ENCODE results near the gene COL9A3. TPM values are rescaled to one million over a fixed set of nuclear protein-coding genes. Genes with fewer than 3 reads are reported as not detected.

The COL9A3 gene
- total RNA-seq, 1 experiment from 2014 or later: 136 TPM

GRCh38 chr20:62827311-62828038 lies 10.6 kb downstream of the COL9A3 start:
- H3K27me3 Mint-ChIP-seq (ENCODE audit: low read depth): no peaks in the 10 kb centered on the region
- H3K36me3 Mint-ChIP-seq: no peaks in the 10 kb centered on the region; the same call in 1 of the 2 replicates
- peaks cover 24% of the 10 kb centered on the region for H3K4me1 Mint-ChIP-seq
- H3K4me3 Mint-ChIP-seq: no peak overlapping the region
- ATAC-seq (no peak), DNase-seq (ENCODE audit: low spot score) (no peak)
- TF ChIP-seq ZNF416 (CRISPR knock-in tag; IDR thresholded peaks at IDR 0.05): no peak
- TF ChIP-seq NR3C1 (CRISPR knock-in tag; conservative IDR thresholded peaks at IDR 0.05; ENCODE audit: low read depth): no peak
- no peak for TF ChIP-seq RORB (CRISPR knock-in tag; IDR thresholded peaks at IDR 0.05)
- no peak for TF ChIP-seq TP53 (CRISPR knock-in tag; IDR thresholded peaks at IDR 0.05)
- TF ChIP-seq PREB (CRISPR knock-in tag; IDR thresholded peaks at IDR 0.05; ENCODE audit: borderline replicate concordance): no peak
- TF ChIP-seq RELA (CRISPR knock-in tag; IDR thresholded peaks at IDR 0.05; ENCODE audit: borderline replicate concordance): no peak
- TF ChIP-seq SMAD3 (CRISPR knock-in tag; IDR thresholded peaks at IDR 0.05; ENCODE audit: borderline replicate concordance): no peak
- no peak for TF ChIP-seq MLX (CRISPR knock-in tag; IDR thresholded peaks at IDR 0.05)
- TF ChIP-seq KAT7 (CRISPR knock-in tag; IDR thresholded peaks at IDR 0.05; ENCODE audit: borderline replicate concordance): no peak
- TF ChIP-seq FOXJ3 (CRISPR knock-in tag; IDR thresholded peaks at IDR 0.05; ENCODE audit: borderline replicate concordance): no peak
- TF ChIP-seq ZNF423 (CRISPR knock-in tag; IDR thresholded peaks at IDR 0.05): no peak
- TF ChIP-seq USF1 (CRISPR knock-in tag; IDR thresholded peaks at IDR 0.05): no peak
- no peak for TF ChIP-seq IRF1 (CRISPR knock-in tag; IDR thresholded peaks at IDR 0.05)
- no peaks in the 10 kb centered on the region for H3K9me3 Mint-ChIP-seq
- POLR2A ChIA-PET: no interaction called here
- CTCF ChIA-PET: interaction anchor here (1.0 kb wide), 1 partner anchor 20 kb away, joined by 4 read pairs; no protein-coding TSS in a partner anchor
- H3K27ac Mint-ChIP-seq: no peak overlapping the region

- DNase-seq (ENCODE audit: low spot score) (no peak), ATAC-seq (no peak)
- TF ChIP-seq OVOL2 (CRISPR knock-in tag; IDR thresholded peaks at IDR 0.05; ENCODE audit: borderline replicate concordance) (no peak), NFYB (CRISPR knock-in tag; conservative IDR thresholded peaks at IDR 0.05; ENCODE audit: low read depth) (no peak), ETV6 (CRISPR knock-in tag; IDR thresholded peaks at IDR 0.05) (no peak), E2F4 (CRISPR knock-in tag; IDR thresholded peaks at IDR 0.05; ENCODE audit: borderline replicate concordance, low read depth) (no peak)
- H3K27me3 Mint-ChIP-seq (ENCODE audit: low read depth): no peaks in the 10 kb centered on the region
- no peaks in the 10 kb centered on the region for H3K9me3 Mint-ChIP-seq
- H3K27ac Mint-ChIP-seq: no peak overlapping the region
- peaks cover 26% of the 10 kb centered on the region for H3K4me1 Mint-ChIP-seq
- H3K4me3 Mint-ChIP-seq: no peak overlapping the region
- POLR2A ChIA-PET: no interaction called here
- CTCF ChIA-PET: interaction anchor here (1.0 kb wide), 1 partner anchor 20 kb away, joined by 4 read pairs; no protein-coding TSS in a partner anchor
- H3K36me3 Mint-ChIP-seq: peaks cover 4% of the 10 kb centered on the region; the same call in 1 of the 2 replicates
Observed at GRCh38 chr20:62828051-62828450, 11.2 kb downstream of the COL9A3 start.

Measured in WTC11 (cell line).